Stromal cell of bone marrow (primary cell): ENCODE results near the gene PYGB.

Experiments used
- DNase-seq: peaks from one replicate; pipeline ENCODE4 v3.0.0-alpha.2; 2012; ENCODE audit warnings: low read depth

Gene PYGB

GRCh38 chr20:25271486-25272222 lies 23.8 kb downstream of the PYGB start:
- DNase-seq: no peak

GRCh38 chr20:25272223-25273000 lies 24.5 kb downstream of the PYGB start:
- DNase-seq: no peak

- no peak for DNase-seq
These were observed 25.2 kb downstream of the PYGB start for GRCh38 chr20:25273046-25273445.

- no peak for DNase-seq
These were observed 25.9 kb downstream of the PYGB start for GRCh38 chr20:25273541-25274358.

- DNase-seq: no peak
These were observed 26.6 kb downstream of the PYGB start for GRCh38 chr20:25274481-25274880.

GRCh38 chr20:25274891-25275812 lies 27.3 kb downstream of the PYGB start:
- DNase-seq: no peak

- DNase-seq: no peak
These were observed 28.1 kb downstream of the PYGB start for GRCh38 chr20:25275813-25276532.

- no peak for DNase-seq
These were observed 28.7 kb downstream of the PYGB start for GRCh38 chr20:25276533-25277050.

GRCh38 chr20:25277051-25277801 lies 29.3 kb downstream of the PYGB start:
- no peak for DNase-seq

- no peak for DNase-seq
These were observed 30.1 kb downstream of the PYGB start for GRCh38 chr20:25277941-25278521.

- DNase-seq: no peak
These were observed 30.9 kb downstream of the PYGB start for GRCh38 chr20:25278636-25279361.

- no peak for DNase-seq
These were observed 31.5 kb downstream of the PYGB start for GRCh38 chr20:25279403-25279802.

GRCh38 chr20:25280051-25280573 lies 32.2 kb downstream of the PYGB start:
- no peak for DNase-seq

GRCh38 chr20:25280574-25281535 lies 33.0 kb downstream of the PYGB start:
- no peak for DNase-seq

- no peak for DNase-seq
These were observed 33.7 kb downstream of the PYGB start for GRCh38 chr20:25281541-25281991.

- no peak for DNase-seq
These were observed 34.3 kb downstream of the PYGB start for GRCh38 chr20:25282034-25282781.
